HepG2 (cell line): ENCODE measurements around the gene AFF1. TPM values are rescaled to one million over a fixed set of nuclear protein-coding genes. Genes with fewer than 3 reads are reported as not detected.

Source experiments
- FOSL2 ChIP-seq: sonication (generic); formaldehyde crosslinking; IDR thresholded peaks from 2 replicates; pipeline ENCODE4 v1.4.0; 2020; ENCODE audit warnings: missing genetic modification reagents
- FOXA3 ChIP-seq: IDR thresholded peaks from 2 replicates; pipeline ENCODE4 v1.6.1; 2016; ENCODE audit warnings: missing genetic modification reagents, missing compliant biosample characterization
- FOXK1 ChIP-seq: sonication (generic); formaldehyde crosslinking; IDR thresholded peaks from 2 replicates; pipeline ENCODE4 v1.4.0; 2020; ENCODE audit warnings: low read depth, missing genetic modification reagents, borderline replicate concordance
- FOXO4 ChIP-seq: sonication (generic); formaldehyde crosslinking; conservative IDR thresholded peaks from 2 replicates; pipeline ENCODE4 v1.8.1; 2023; ENCODE audit warnings: missing genetic modification reagents
- HIC2 ChIP-seq: sonication (generic); formaldehyde crosslinking; IDR thresholded peaks from 2 replicates; pipeline ENCODE4 v1.9.0; 2022; ENCODE audit warnings: low read depth, missing genetic modification reagents
- HMG20A ChIP-seq: IDR thresholded peaks from 2 replicates; pipeline ENCODE4 v1.6.1; 2016; ENCODE audit warnings: borderline replicate concordance
- HNF4G ChIP-seq, 2 experiments: sonication (generic) in 1 of 2; formaldehyde crosslinking in 1 of 2; IDR thresholded peaks; 2 replicates each; pipeline versions ENCODE4 v1.4.0 to v1.6.1; 2011 to 2020; ENCODE audit warnings: borderline replicate concordance in 2 of 2, low read depth in 2 of 2, mild to moderate bottlenecking in 2 of 2, low read length in 1 of 2, missing genetic modification reagents in 1 of 2, moderate library complexity in 1 of 2
- ISX ChIP-seq: sonication (generic); formaldehyde crosslinking; conservative IDR thresholded peaks from 2 replicates; pipeline ENCODE4 v1.5.0; 2020; ENCODE audit warnings: missing genetic modification reagents
- MED1 ChIP-seq: sonication (generic); formaldehyde crosslinking; IDR thresholded peaks from 2 replicates; pipeline ENCODE4 v1.4.0; 2020; ENCODE audit warnings: missing genetic modification reagents
- MXD3 ChIP-seq: IDR thresholded peaks from 2 replicates; pipeline ENCODE4 v1.6.1; 2016; ENCODE audit warnings: mild to moderate bottlenecking, missing biosample characterization, missing genetic modification reagents
- PAXIP1 ChIP-seq: sonication (generic); formaldehyde crosslinking; conservative IDR thresholded peaks from 2 replicates; pipeline ENCODE4 v1.4.0; 2020; ENCODE audit warnings: mild to moderate bottlenecking, missing genetic modification reagents, moderate library complexity
- PRDM10 ChIP-seq: sonication (generic); formaldehyde crosslinking; IDR thresholded peaks from 2 replicates; pipeline ENCODE4 v1.4.0; 2020; ENCODE audit warnings: low read depth, missing genetic modification reagents
- RBM22 ChIP-seq: fragments of 200-400 bp; formaldehyde crosslinking; optimal IDR thresholded peaks from 2 replicates; pipeline ENCODE3; 2017; ENCODE audit warnings: mild to moderate bottlenecking, low read length, moderate library complexity
- ZBTB43 ChIP-seq: sonication (generic); formaldehyde crosslinking; conservative IDR thresholded peaks from 2 replicates; pipeline ENCODE4 v1.4.0; 2020; ENCODE audit warnings: missing genetic modification reagents
- ZC3H4 ChIP-seq: sonication (generic); formaldehyde crosslinking; IDR thresholded peaks from 2 replicates; pipeline ENCODE4 v1.4.0; 2020; ENCODE audit warnings: missing genetic modification reagents, borderline replicate concordance
- polyA plus RNA-seq, 8 experiments: library from polyadenylated mRNA; depleted of rRNA in 3 of 8; stranded (reverse) in 7 of 8; unstranded in 1 of 8; fragments of >200 nt; fragmentation: Illumina TruSeq in 4 of 8; extraction: Trizol in 4 of 8; gene quantifications; 2 replicates each; pipeline versions ENCODE4 v1.2.1 to v1.2.3, GENCODE V29; 2011 to 2016; ENCODE audit warnings: low read depth in 4 of 8, missing spikeins in 1 of 8, mixed read lengths in 1 of 8; ENCODE audit not compliant: insufficient read depth in 1 of 8
- total RNA-seq, 5 experiments: library from RNA; depleted of rRNA; stranded (reverse); fragments of >200 nt; fragmentation: Illumina TruSeq; extraction: Trizol; gene quantifications; 2 replicates each; pipeline ENCODE4 v1.2.3, GENCODE V29; 2016; ENCODE audit warnings: low read depth in 1 of 5

AFF1 gene
- total and polyA plus RNA-seq, 2 of the 13 experiments (the other 11 are each of a cell fraction or from before 2014, with no cell fraction given) = 15.5 to 15.9 TPM

GRCh38 chr4:86973668-86974067 lies 38.9 kb downstream of the AFF1 start (continued):
- TF ChIP-seq PRDM10 (0 out of 2 replicates have a peak, but pooled peaks have one; percentile 39), HMG20A (CRISPR knock-in tag) (peak; percentile 66), HIC2 (no peak), FOXO4 (CRISPR knock-in tag) (no peak), FOSL2 (CRISPR knock-in tag) (no peak; the same call in 1 of the 2 replicates), ZBTB43 (CRISPR knock-in tag) (0 out of 2 replicates have a peak, but pooled peaks have one; percentile 42), ZC3H4 (CRISPR knock-in tag) (no peak), PAXIP1 (peak; percentile 68), FOXA3 (CRISPR knock-in tag) (peak; percentile 64), ISX (CRISPR knock-in tag) (no peak), MED1 (CRISPR knock-in tag) (peak; percentile 65), RBM22 (no peak), MXD3 (CRISPR knock-in tag) (no peak), HNF4G (IDR thresholded peaks at IDR 0.05; ENCODE audit: borderline replicate concordance, low read depth, low read length) (no peak), HNF4G (CRISPR knock-in tag; IDR thresholded peaks at IDR 0.05; ENCODE audit: borderline replicate concordance, low read depth) (no peak), FOXK1 (no peak)
